Measurements from ENCODE around the gene MALT1. TPM values are rescaled to one million over a fixed set of nuclear protein-coding genes. Genes with fewer than 3 reads are reported as not detected.
A peak's percentile ranks its signal among the peaks of the same experiment; 100 is the strongest.

The MALT1 gene
- total RNA-seq (2014; rRNA removed) = 24.2 and 26.3 TPM in 2 replicates
- percentile 77 among the genes with signal in this experiment for Bru-seq, nascent RNA
- BruChase-seq, experiment 1, labeled RNA remaining after a 6-hour chase = percentile 79 among the genes with signal in this experiment
- BruChase-seq, experiment 2, labeled RNA remaining after a 2-hour chase = percentile 74 among the genes with signal in this experiment
- long read RNA-seq, full-length matches to known transcripts = 47 of 65 reads
- long read RNA-seq, partial matches to known transcripts = 7 of 65 reads
- long read RNA-seq, other reads (novel, unspliced or antisense) = 11 of 65 reads

GRCh38 chr18:58671111-58671631 lies at the start of gene MALT1:
Gene MALT1 (plus strand): TSS chr18:58671465. CDS start chr18:58671644, 179 bp downstream.
- BruUV-seq (replicated peaks) = no TSS peak
- CTCF ChIA-PET = interaction anchor here (0.7 to 2.3 kb wide), 4 partner anchors 35 to 629 kb away, joined by 3 to 7 read pairs (median 4); no protein-coding TSS in a partner anchor
- peak; percentile 59 for ATAC-seq
- peaks cover 44% of the 10 kb centered on the region for H3K79me2 ChIP-seq (ENCODE audit: low read length)
- H3K4me3 ChIP-seq (ENCODE audit: low read length) = peak within 1 kb of the TSS; percentile 92
- peak within 1 kb of the TSS; percentile 87 for H3K27ac ChIP-seq (ENCODE audit: low read length)
- POLR2A ChIA-PET (ENCODE audit: unreplicated experiment) = interaction anchor here (0.6 to 0.7 kb wide), 4 partner anchors 93 to 349 kb away, joined by 3 to 18 read pairs (median 4); no protein-coding TSS in a partner anchor
- intact Hi-C loops (cut with micrococcal nuclease) = loop anchor here (5.0 kb wide), 1 partner anchor 144 kb away; no protein-coding TSS in a partner anchor
- H3K4me1 ChIP-seq (ENCODE audit: insufficient read depth, low read length) = peaks cover 64% of the 10 kb centered on the region
- H3K27me3 ChIP-seq (ENCODE audit: low read length) = no peaks in the 10 kb centered on the region
- TF ChIP-seq CTCF (conservative IDR thresholded peaks at IDR 0.05; ENCODE audit: low read depth, low read length) (no peak), EZH2phosphoT487 (IDR thresholded peaks at IDR 0.05; ENCODE audit: borderline replicate concordance, low read length) (no peak), EZH2 (IDR thresholded peaks at IDR 0.05; ENCODE audit: low read length, unreplicated experiment) (no peak)
- H4K20me1 ChIP-seq (ENCODE audit: low read length) = peaks cover 17% of the 10 kb centered on the region; the same call in 1 of the 2 replicates
- no peaks in the 10 kb centered on the region for H3K36me3 ChIP-seq (ENCODE audit: low read depth, low read length)
- H3K4me2 ChIP-seq (ENCODE audit: low read length) = peak within 1 kb of the TSS; percentile 94
- peak within 1 kb of the TSS; percentile 83 for H3K9ac ChIP-seq (ENCODE audit: low read length)
- H3K9me2 ChIP-seq (replicated peaks; ENCODE audit: low read length) = no peaks in the 10 kb centered on the region
- peak; percentile 90 for DNase-seq
- no peaks in the 10 kb centered on the region for H3K9me3 ChIP-seq (ENCODE audit: low read length)
- H2AFZ ChIP-seq (ENCODE audit: low read length) = peak within 1 kb of the TSS; percentile 71
- H3F3A ChIP-seq (ENCODE audit: low read length, unreplicated experiment) = peaks cover 9% of the 10 kb centered on the region

- DNase-seq (no peak), ATAC-seq (no peak)
- BruUV-seq (replicated peaks) = no TSS peak
- ChIA-PET POLR2A (ENCODE audit: unreplicated experiment) (no interaction called here), CTCF (no interaction called here)
- no peak overlapping the region for H3K27ac ChIP-seq (ENCODE audit: low read length)
- no peaks in the 10 kb centered on the region for H3K79me2 ChIP-seq (ENCODE audit: low read length)
- H3F3A ChIP-seq (ENCODE audit: low read length, unreplicated experiment) = no peaks in the 10 kb centered on the region
- no peaks in the 10 kb centered on the region for H3K9me2 ChIP-seq (replicated peaks; ENCODE audit: low read length)
- H3K9ac ChIP-seq (ENCODE audit: low read length) = no peak overlapping the region
- no peaks in the 10 kb centered on the region for H3K36me3 ChIP-seq (ENCODE audit: low read depth, low read length)
- H3K27me3 ChIP-seq (ENCODE audit: low read length) = no peaks in the 10 kb centered on the region
- no peak overlapping the region for H3K4me3 ChIP-seq (ENCODE audit: low read length)
- H3K9me3 ChIP-seq (ENCODE audit: low read length) = no peaks in the 10 kb centered on the region
- H3K4me2 ChIP-seq (ENCODE audit: low read length) = no peak overlapping the region
- TF ChIP-seq EZH2 (IDR thresholded peaks at IDR 0.05; ENCODE audit: low read length, unreplicated experiment) (no peak), EZH2phosphoT487 (IDR thresholded peaks at IDR 0.05; ENCODE audit: borderline replicate concordance, low read length) (no peak), CTCF (conservative IDR thresholded peaks at IDR 0.05; ENCODE audit: low read depth, low read length) (no peak)
- H2AFZ ChIP-seq (ENCODE audit: low read length) = no peak overlapping the region
- no peaks in the 10 kb centered on the region for H3K4me1 ChIP-seq (ENCODE audit: insufficient read depth, low read length)
- H4K20me1 ChIP-seq (ENCODE audit: low read length) = no peaks in the 10 kb centered on the region
- intact Hi-C loops (cut with micrococcal nuclease) = no loop called here
These were observed 47.3 kb upstream of the MALT1 start for GRCh38 chr18:58624011-58624410.

All from PC-3 (cell line).